GM19463 (cell line): ENCODE measurements around the gene ACTL8.

Experiments used
- ATAC-seq: cut with Tn5 transposase; IDR thresholded peaks from one replicate; pipeline ENCODE4 v1.9.1; 2021; ENCODE audit warnings: mild to moderate bottlenecking, moderate library complexity; ENCODE audit not compliant: unreplicated experiment

The ACTL8 gene

GRCh38 chr1:17841944-17842343 is 86.8 kb downstream of the ACTL8 start:
- no peak for ATAC-seq

GRCh38 chr1:17842686-17843085 is 87.6 kb downstream of the ACTL8 start:
- ATAC-seq: no peak

GRCh38 chr1:17844185-17844826 is 89.2 kb downstream of the ACTL8 start:
- no peak for ATAC-seq

- ATAC-seq: no peak
Observed at GRCh38 chr1:17845583-17845982, 90.5 kb downstream of the ACTL8 start.

GRCh38 chr1:17846341-17846740 is 91.2 kb downstream of the ACTL8 start:
- ATAC-seq: no peak

GRCh38 chr1:17847111-17847510 is 92.0 kb downstream of the ACTL8 start:
- no peak for ATAC-seq

GRCh38 chr1:17849216-17849615 is 94.1 kb downstream of the ACTL8 start:
- no peak for ATAC-seq

- no peak for ATAC-seq
Observed at GRCh38 chr1:17851056-17851455, 95.9 kb downstream of the ACTL8 start.

GRCh38 chr1:17852383-17852782 is 97.2 kb downstream of the ACTL8 start:
- ATAC-seq: no peak

GRCh38 chr1:17853241-17853935 is 98.3 kb downstream of the ACTL8 start:
- ATAC-seq: no peak

- no peak for ATAC-seq
Observed at GRCh38 chr1:17856496-17857108, 101.5 kb downstream of the ACTL8 start.

- ATAC-seq: no peak
Observed at GRCh38 chr1:17857109-17857499, 102.0 kb downstream of the ACTL8 start.

- ATAC-seq: no peak
Observed at GRCh38 chr1:17857996-17858395, 102.9 kb downstream of the ACTL8 start.

GRCh38 chr1:17860812-17861211 is 105.7 kb downstream of the ACTL8 start:
- ATAC-seq: no peak

GRCh38 chr1:17861685-17862084 is 106.6 kb downstream of the ACTL8 start:
- no peak for ATAC-seq

- no peak for ATAC-seq
Observed at GRCh38 chr1:17862121-17862520, 107.0 kb downstream of the ACTL8 start.

GRCh38 chr1:17865912-17866739 is 111.0 kb downstream of the ACTL8 start:
- ATAC-seq: no peak

- no peak for ATAC-seq
Observed at GRCh38 chr1:17866740-17867029, 111.6 kb downstream of the ACTL8 start.

GRCh38 chr1:17867470-17867869 is 112.3 kb downstream of the ACTL8 start:
- ATAC-seq: no peak

GRCh38 chr1:17869815-17870214 is 114.7 kb downstream of the ACTL8 start:
- no peak for ATAC-seq

- ATAC-seq: no peak
Observed at GRCh38 chr1:17870679-17871078, 115.5 kb downstream of the ACTL8 start.
